HEK293 (cell line): ENCODE results near the gene DNAJC5.

Experiments
- CTCF ChIA-PET: fragments of 350-600 bp; formaldehyde crosslinking; extraction: SDS; loops from one replicate; lab custom pipeline; 2021; ENCODE audit warnings: antibody characterized with exemption; lab: Yijun Ruan, JAX
- POLR2A ChIA-PET: fragments of 300-600 bp; formaldehyde crosslinking; extraction: SDS; loops from one replicate; lab custom pipeline; 2020; ENCODE audit warnings: antibody characterized with exemption, inconsistent platforms; lab: Yijun Ruan, JAX
- H3K27ac ChIP-seq: fragments of 200-500 bp; sonication (Bioruptor generic); 2 replicates; pipeline ENCODE4 v1.5.1; 2014; ENCODE audit warnings: low read depth, low read length, control low read depth, inconsistent platforms; ENCODE audit errors: extremely low read depth
- H3K36me3 ChIP-seq, 2 experiments: fragments of 200-500 bp in 1 of 2; sonication (Bioruptor generic) in 1 of 2; 1 replicate in 1 of 2; 2 replicates in 1 of 2; pipeline ENCODE4 v1.5.1; 2014 to 2017; ENCODE audit warnings: inconsistent platforms in 2 of 2, low read length in 2 of 2; ENCODE audit not compliant: control insufficient read depth in 2 of 2, insufficient read depth in 1 of 2
- H3K4me1 ChIP-seq: fragments of 200-500 bp; sonication (Bioruptor generic); 2 replicates; pipeline ENCODE4 v1.5.1; 2014; ENCODE audit warnings: mild to moderate bottlenecking, low read length, inconsistent platforms; ENCODE audit not compliant: control insufficient read depth, insufficient read depth
- H3K4me3 ChIP-seq: 2 replicates; pipeline ENCODE4 v1.5.1; 2011; ENCODE audit warnings: low read depth, mild to moderate bottlenecking, control low read depth, low read length, moderate library complexity
- H3K9me3 ChIP-seq: fragments of 200-500 bp; sonication (Bioruptor generic); 2 replicates; pipeline ENCODE4 v1.5.1; 2014; ENCODE audit warnings: low read depth, low read length, inconsistent platforms; ENCODE audit not compliant: control insufficient read depth, insufficient read depth
- GLIS2 ChIP-seq: fragments of 450-650 bp; formaldehyde crosslinking; IDR thresholded peaks from 2 replicates; pipeline ENCODE4 v1.5.1; 2016; ENCODE audit warnings: missing biosample characterization, missing genetic modification characterization
- PRDM10 ChIP-seq: fragments of 450-650 bp; formaldehyde crosslinking; IDR thresholded peaks from 2 replicates; pipeline ENCODE4 v1.5.1; 2016; ENCODE audit warnings: missing biosample characterization, missing genetic modification characterization
- SCRT1 ChIP-seq: fragments of 450-650 bp; formaldehyde crosslinking; IDR thresholded peaks from 2 replicates; pipeline ENCODE4 v1.5.1; 2016; ENCODE audit warnings: missing biosample characterization, missing genetic modification characterization, borderline replicate concordance
- ZEB2 ChIP-seq: fragments of 450-650 bp; formaldehyde crosslinking; IDR thresholded peaks from 2 replicates; pipeline ENCODE4 v1.5.1; 2016; ENCODE audit warnings: missing biosample characterization, missing genetic modification characterization
- ZNF112 ChIP-seq: fragments of 450-650 bp; formaldehyde crosslinking; IDR thresholded peaks from 2 replicates; pipeline ENCODE4 v1.5.0; 2017; ENCODE audit warnings: missing biosample characterization, missing genetic modification characterization
- ZNF138 ChIP-seq: fragments of 450-650 bp; formaldehyde crosslinking; IDR thresholded peaks from 2 replicates; pipeline ENCODE4 v1.5.1; 2016; ENCODE audit warnings: missing biosample characterization, missing genetic modification characterization, borderline replicate concordance
- ZNF324 ChIP-seq: fragments of 450-650 bp; formaldehyde crosslinking; IDR thresholded peaks from 2 replicates; pipeline ENCODE4 v1.5.1; 2016; ENCODE audit warnings: missing biosample characterization, missing genetic modification characterization
- ZNF548 ChIP-seq: fragments of 450-650 bp; formaldehyde crosslinking; IDR thresholded peaks from 2 replicates; pipeline ENCODE4 v1.5.1; 2016; ENCODE audit warnings: missing biosample characterization, missing genetic modification characterization
- ZNF600 ChIP-seq: fragments of 450-650 bp; formaldehyde crosslinking; IDR thresholded peaks from 2 replicates; pipeline ENCODE4 v1.5.1; 2016; ENCODE audit warnings: missing biosample characterization, missing genetic modification characterization
- ZNF610 ChIP-seq: fragments of 450-650 bp; formaldehyde crosslinking; IDR thresholded peaks from 2 replicates; pipeline ENCODE4 v1.5.1; 2016; ENCODE audit warnings: missing biosample characterization, missing genetic modification characterization, borderline replicate concordance
- ZNF768 ChIP-seq: fragments of 450-650 bp; formaldehyde crosslinking; IDR thresholded peaks from 2 replicates; pipeline ENCODE4 v1.5.1; 2018; ENCODE audit warnings: missing biosample characterization, mild to moderate bottlenecking, missing genetic modification characterization
- ZNF791 ChIP-seq: fragments of 450-650 bp; formaldehyde crosslinking; IDR thresholded peaks from 2 replicates; pipeline ENCODE4 v1.5.1; 2016; ENCODE audit warnings: missing biosample characterization, missing genetic modification characterization
- ZNF792 ChIP-seq: fragments of 450-650 bp; formaldehyde crosslinking; IDR thresholded peaks from 2 replicates; pipeline ENCODE4 v1.5.1; 2016; ENCODE audit warnings: missing biosample characterization, missing genetic modification characterization
- ZXDB ChIP-seq: fragments of 450-650 bp; formaldehyde crosslinking; IDR thresholded peaks from 2 replicates; pipeline ENCODE4 v1.5.1; 2016; ENCODE audit warnings: missing biosample characterization, missing genetic modification characterization

DNAJC5 gene

GRCh38 chr20:63942969-63943807, 48.3 kb downstream of the DNAJC5 start:
- ChIA-PET POLR2A (no interaction called here), CTCF (interaction anchor here (0.6 kb wide), 1 partner anchor 15 kb away, joined by 4 read pairs; no protein-coding TSS in a partner anchor)
- Histone ChIP-seq H3K4me3 (no peak overlapping the region), H3K27ac (0 out of 2 replicates have a peak overlapping the region, but pooled peaks have one; percentile 9)
- TF ChIP-seq ZNF600 (tag by site-specific recombination) (0 out of 2 replicates have a peak, but pooled peaks have one; percentile 41), ZNF791 (tag by site-specific recombination) (no peak), ZNF324 (tag by site-specific recombination) (no peak), ZEB2 (tag by site-specific recombination) (no peak)
- TF ChIP-seq, all 188 proteins: peak for 1
- Histone ChIP-seq H3K36me3 (peaks cover 0 to 68% of the 10 kb centered on the region in 2 experiments; a peak in 1 of 3 replicates), H3K9me3 (no peaks in the 10 kb centered on the region), H3K4me1 (no peaks in the 10 kb centered on the region)

DNA sequence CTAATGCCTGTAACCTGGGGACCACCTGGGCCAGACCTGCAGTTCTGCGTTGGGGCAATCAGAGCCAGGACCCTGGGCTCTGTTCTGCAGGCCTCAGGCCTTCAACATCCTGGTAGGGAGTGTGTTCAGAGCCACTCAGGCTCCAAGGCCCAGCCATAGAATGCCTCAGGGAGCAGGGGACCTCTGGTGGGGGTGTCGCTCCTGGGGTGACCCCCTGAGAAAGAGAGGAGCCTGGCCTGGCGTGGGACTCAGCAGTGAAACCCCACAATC, 48.8 kb downstream of the DNAJC5 start:
- peaks cover 0 to 66% of the 10 kb centered on the region in 2 experiments; a peak in 1 of 3 replicates for H3K36me3 ChIP-seq
- H3K9me3 ChIP-seq, result no peaks in the 10 kb centered on the region
- peaks cover 2% of the 10 kb centered on the region; the same call in 1 of the 2 replicates for H3K4me1 ChIP-seq
- H3K27ac ChIP-seq, result no peak overlapping the region
- no peak overlapping the region for H3K4me3 ChIP-seq
- POLR2A ChIA-PET, result no interaction called here
- 0 out of 2 replicates have a peak, but pooled peaks have one; percentile 2 for TF ChIP-seq ZNF600 (tag by site-specific recombination)
- 0 out of 2 replicates have a peak, but pooled peaks have one; percentile 15 for TF ChIP-seq GLIS2 (tag by site-specific recombination)
- TF ChIP-seq ZXDB (tag by site-specific recombination), result no peak
- TF ChIP-seq ZNF138 (tag by site-specific recombination), result no peak
- CTCF ChIA-PET, result no interaction called here

DNA sequence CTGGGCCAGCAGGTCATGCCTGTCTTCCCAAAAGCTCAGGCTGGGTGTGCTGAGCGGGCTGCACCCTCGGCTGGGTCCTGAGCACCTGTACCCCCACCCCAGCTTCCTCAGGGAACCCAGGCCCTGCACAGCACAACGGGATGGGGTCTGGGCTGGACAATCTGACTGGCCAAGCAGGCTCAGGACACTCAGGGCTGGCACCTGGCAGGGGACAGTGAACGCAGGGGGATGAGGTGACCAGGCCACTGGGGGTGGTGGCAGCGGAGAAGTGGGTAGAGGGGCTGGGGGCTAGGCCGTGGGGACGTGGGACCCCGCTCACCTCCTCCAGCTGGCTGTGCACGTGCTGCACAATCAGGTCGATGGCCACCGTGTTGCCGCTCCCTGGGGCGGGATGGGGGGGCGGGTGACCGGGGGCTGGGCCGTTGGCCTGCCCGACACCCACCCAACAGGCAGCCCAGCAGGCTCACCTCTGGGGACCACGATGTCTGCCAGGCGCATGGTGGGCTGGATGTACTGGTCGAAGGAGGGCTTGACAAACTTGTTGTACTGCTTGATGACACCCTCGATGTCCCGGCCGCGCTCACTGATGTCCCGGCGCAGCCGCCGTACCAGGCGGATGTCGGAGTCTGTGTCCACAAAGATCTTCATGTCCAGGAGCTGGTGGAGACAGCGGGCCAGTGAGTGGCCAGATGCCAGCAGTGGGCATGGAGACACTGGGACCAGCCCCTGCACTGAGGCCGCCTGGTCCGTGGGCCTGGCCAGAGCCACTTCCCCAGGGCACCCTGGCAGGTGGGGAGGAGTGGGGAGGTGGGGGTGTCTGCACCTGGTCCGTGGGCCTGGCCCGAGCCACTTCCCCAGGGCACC, 49.4 kb downstream of the DNAJC5 start:
- Histone ChIP-seq H3K36me3 (peaks cover 0 to 60% of the 10 kb centered on the region in 2 experiments; a peak in 1 of 3 replicates), H3K4me3 (no peak overlapping the region), H3K4me1 (peaks cover 3% of the 10 kb centered on the region; the same call in 1 of the 2 replicates), H3K9me3 (no peaks in the 10 kb centered on the region), H3K27ac (no peak overlapping the region)
- POLR2A ChIA-PET, result no interaction called here
- CTCF ChIA-PET, result no interaction called here
- TF ChIP-seq ZNF112 (tag by site-specific recombination) (no peak), ZNF610 (tag by site-specific recombination) (no peak), PRDM10 (tag by site-specific recombination) (no peak), SCRT1 (tag by site-specific recombination) (no peak), ZNF768 (tag by site-specific recombination) (no peak), ZNF792 (tag by site-specific recombination) (no peak), ZNF548 (tag by site-specific recombination) (no peak)
